Measurements from ENCODE around the gene CEP104.

Gene CEP104

DNA sequence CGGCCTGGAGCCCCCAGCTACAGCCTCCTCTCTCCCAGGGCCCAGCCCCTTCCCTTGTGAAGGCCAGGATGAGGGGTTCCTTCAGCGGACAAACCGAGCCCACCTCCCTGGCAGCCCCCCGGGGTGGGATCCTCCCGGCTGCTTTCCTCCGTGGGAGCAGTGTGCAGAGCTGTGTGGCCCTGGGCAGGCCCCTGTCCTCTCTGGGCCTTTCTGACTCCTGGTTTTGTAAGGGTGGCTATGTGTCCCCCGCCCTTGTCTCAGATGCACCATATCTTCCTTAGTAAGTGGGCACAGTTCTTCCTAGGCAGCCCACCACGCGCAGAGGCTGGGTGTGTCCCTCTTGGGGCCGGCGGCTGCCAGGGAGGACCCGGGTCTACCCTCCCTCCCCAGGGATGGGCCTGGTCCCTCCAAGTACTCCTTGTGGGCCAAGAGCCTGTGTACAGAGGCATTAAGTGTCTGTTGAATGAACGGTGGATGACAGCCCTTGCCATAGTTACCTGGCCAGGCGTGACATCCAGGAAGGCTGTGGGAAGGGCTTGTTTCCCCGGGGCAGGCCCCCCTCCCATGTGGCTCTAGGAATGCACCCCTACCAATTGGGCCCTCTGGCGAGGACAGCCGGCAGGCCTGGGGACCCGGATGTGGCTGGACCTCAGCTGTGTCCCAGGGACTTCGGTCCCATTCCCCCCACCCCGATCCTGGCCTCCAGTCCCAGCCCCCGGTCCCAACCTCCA, 80.6 kb downstream of the CEP104 start:
- DNase-seq = no peak

DNA sequence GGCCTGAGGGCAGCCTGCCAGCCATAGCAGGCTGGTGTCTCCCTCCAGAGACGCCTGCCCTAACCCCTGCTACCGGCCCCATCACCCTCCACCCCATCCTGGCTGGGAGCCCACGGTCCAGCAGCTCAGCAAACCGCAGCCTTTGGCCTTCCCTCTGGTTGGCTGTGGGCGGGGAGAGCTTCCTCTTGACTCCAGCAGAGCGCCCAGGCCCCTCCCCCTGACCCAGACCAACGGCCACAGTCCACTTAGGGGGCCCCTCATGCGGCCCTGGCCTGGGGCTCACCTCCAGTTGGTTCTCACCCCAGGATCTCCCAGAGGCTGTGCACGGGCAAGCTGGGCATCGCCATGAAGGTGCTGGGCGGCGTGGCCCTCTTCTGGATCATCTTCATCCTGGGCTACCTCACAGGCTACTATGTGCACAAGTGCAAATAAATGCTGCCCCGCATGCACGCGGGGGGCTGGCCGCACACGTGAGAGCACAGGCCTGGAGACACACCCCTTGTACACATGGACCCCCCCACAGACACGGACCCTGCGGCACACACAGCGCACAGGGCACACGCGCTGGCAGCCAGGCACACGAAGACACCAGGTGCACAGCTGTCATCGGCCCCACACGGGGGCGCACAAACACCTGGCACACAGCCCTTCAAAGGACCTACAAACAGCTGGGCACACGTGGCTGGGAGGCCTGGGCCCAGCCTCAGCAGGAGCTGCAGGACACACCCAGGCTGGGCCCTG, 81.4 kb downstream of the CEP104 start:
- peak; percentile 96 for DNase-seq

DNA sequence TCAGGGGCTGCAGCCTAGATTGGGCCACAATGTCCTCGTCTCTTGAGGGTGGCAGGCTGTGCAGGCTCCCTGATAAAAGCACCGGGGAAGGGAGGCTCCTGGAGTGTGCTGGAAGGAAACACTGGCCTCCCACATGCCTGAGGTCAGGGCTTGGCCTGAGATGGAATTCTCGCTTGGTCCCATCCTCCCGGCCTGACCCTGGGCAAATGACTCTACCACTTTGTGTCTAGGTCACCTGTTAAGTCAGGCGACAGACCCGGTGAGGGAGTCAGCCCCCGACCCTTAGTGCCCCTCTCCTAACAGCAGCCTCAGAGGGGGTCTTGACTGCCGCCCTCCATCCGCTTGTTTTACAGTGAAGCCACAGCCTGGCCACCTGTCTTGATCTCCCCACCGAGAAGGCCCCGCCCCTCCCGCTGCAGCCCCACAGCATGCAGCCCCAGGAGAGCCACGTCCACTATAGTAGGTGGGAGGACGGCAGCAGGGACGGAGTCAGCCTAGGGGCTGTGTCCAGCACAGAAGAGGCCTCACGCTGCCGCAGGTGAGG, 82.0 kb downstream of the CEP104 start:
- peak; percentile 92 for DNase-seq

DNA sequence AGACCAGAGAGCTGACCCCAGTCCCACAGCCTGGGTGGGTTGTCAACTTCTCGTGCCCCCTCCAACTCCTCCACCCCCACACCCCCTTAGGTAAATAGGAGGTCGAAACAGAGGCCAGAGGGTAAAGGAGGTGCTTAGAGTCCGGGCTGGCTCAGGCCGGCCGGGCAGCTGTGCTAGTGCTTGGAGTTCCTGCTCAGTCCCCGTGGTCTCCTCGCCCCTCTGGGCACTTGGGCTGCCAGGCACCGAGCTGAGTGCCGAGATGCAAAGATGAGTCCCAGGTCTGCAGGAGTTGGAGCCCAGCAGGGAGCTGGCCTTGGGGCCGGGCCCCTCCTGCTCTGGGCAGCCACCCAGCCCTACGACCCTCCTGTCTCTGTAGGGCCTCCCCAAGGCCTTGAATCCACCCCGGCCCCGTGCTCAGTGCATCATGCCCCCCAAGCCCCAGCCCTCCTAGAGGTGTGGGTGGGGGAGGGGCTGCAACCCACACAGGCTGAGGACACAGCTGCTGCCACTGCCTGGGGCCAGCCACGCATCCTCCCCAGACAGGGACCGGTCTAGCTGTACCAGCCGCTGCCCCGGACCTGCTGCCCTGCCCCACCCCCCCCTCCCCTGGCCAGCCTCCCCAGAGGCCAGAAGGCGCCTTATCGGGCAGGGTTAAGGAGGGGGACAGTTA, 82.6 kb downstream of the CEP104 start:
- peak; percentile 74 for DNase-seq

DNA sequence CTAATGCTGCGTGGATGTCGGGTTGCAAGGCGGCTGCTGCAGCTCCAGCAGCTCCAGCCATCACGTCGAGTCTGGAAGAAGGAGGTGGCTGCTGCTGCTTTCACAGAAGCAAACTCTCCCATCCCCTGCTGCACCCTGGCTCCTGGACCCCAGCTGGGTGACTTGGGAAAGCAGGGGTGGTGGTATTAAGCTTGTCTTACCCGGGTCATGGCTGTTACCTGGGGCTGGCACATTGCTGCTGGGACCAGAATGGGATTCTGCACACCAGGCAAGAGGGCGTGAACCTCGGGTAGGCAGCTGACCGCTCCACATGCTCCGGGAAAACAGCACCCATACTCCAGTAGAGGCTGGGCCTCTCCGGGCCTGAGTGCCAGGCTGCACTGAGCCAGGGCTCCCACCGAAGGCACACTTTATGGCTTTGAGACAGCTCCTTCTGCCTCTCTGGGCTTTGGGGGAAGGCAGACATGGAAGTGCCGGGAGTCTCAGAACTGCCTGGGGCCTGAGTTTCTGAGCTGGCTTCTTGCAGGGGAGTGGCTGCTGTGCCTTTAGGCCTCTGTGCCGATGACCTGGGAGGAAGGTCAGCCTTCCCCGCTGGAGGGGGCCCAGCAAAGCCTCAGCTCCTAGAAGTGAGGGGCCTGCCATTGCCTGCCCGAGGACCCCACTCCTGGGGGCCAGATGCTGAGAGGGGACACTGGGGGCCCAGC, 83.3 kb downstream of the CEP104 start:
- DNase-seq = peak; percentile 66

DNA sequence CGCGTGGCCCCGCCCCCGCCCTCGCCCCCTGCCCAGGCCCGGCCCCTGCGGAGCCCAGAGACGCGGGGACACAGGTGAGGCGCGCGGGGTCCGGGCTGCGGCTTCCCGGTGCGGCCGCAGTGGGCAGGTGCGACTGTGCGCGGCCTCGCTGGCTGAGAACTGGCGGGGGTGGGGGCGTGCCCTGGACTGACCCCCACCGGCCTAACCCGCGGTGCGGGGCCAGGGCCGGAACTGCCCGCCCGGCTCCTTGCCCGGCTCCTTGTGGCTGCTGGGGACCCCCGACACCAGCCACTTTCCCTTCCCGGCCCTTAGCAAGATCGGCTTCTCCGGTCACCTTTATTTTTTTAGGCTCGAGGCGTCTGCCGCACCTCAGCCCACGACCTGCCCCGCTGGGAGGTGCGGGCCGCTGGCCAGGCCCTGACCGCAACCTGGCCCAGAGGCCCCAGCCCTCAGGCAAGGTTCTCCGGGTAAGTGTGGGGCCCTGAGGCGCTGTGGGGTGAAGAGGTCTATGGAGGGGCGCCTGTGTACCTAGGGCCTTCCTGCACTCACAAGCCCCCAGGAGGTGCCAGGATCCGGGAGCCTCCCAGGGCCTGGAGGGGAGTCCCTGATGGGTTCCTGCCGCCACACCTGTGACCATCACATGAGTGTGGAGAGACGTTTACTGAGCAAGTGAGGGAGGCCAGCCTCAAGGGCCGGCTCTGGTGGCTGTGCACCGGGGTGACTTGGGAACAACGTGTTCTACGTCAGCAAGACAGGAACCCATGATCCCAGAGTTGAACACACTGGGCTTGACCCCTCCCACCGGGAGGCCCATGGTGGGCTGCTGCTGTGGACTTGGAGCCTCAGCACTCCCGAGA, 84.1 kb downstream of the CEP104 start, which contains the start of gene SMIM1:
SMIM1 (plus strand) TSS at position 35 of the 857 bp plus-strand sequence. CDS start 2,625 bp downstream, outside the sequence.
- peak; percentile 66 for DNase-seq

DNA sequence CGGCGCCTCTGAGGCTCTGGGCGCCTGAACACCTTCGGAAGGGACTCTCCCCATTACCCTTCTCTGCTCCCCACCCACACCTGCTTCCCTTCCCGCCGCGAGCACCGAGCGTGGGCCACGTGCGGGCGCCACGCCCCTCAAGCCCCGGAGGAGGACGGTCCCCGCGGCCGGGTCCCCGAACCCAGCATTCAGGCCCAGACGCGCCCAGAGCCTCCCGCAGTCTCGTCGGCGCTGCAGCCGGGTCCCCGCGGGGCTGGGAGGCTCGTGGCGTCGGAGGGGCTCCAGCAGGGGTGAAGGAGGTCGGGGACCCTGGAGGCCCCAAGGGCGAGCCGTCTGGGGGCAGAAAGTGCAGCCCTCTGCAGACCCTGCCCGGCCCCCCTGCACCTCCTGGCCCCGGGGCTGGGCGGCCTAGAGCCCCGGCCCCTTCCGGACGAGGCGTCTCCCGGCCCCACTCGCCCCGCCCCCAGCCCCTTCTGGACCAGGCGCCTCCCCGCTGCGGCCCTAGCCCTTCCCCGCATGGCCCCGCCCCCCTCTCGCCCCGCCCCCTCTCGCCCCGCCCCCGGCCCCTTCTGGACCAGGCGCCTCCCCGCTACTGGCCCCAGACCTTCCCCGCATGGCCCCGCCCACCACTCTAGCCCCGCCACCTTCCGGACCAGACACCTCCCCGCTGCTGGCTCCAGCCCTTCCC, 84.8 kb downstream of the CEP104 start:
- DNase-seq = peak; percentile 93

DNA sequence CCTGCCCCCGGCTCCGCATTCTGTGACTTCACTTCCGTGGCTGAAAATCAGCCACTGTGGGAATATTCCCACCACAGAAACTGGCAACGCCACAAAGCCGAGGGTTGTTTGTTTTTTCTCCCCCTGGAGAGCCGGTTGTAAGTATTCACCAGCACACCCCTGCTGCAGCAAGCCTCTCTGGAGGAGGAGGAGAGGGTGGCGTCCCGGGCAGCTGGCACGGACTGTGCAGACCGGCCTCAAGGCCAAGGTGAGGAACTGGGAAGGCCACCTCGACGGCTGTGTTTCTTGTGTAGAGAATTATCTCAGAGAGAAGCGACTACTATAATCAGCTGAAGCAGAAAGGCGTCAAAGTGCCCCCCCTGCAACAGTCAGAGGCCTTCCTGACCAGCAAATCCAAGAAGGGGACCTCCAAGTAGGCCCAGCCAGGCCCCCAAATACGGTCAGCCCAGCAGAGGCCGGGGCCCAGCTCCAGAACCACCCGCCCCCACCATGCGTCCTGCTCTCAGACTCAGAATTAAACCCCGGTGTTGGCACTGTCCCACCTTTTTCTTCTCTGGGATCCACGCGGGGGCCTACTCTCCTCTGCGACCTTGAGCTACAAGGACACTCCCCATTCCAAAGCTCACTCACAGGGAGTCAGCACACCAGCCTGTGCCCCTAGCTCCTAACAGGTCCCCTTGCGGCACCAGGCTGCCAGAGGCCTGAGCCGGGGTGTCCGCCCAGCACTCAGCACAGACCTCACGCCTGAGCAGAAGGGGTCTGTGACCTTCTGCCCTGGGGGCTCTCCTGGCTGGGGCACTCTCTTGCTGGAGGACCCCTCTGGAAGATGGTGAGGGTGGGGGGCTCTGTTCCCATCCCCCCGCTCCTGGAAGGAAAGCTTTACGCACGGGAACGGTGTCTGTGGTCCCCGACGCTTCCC, 85.6 kb downstream of the CEP104 start:
- no peak for DNase-seq

DNA sequence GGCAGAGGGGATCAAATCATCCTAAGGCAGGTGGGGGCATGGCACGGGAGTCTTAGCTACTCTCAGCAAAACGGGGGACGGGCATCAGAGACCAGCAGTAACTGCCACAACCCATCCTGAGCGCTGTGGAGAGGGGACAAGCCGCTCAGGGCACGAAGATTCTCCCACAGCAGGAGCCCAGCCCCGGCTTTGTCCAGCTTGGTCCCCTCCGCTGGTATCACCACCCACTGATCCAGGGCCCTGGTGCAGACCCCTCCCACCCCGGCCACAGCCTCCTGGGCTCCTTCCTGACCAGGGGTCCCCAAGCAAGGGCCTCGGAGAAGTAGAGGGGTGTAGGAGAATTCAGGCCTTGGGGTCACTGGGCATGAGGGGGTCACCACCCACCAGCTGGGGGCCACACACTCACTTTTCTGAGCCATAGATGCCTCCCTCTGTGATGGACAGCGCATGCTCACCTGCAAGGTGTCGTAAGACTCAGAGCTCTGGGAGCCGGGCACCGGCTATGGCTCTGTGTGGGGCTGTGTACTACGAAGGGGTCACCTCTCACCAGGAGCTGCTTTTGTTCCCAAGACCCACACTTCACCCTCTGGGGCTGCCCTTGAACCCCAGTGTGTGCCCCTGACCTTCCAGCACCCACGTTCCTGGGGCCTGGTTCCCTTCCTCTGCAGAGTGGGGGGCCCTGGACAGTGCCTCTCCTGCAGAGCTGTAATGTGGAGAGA, 86.8 kb downstream of the CEP104 start:
- DNase-seq = no peak

DNA sequence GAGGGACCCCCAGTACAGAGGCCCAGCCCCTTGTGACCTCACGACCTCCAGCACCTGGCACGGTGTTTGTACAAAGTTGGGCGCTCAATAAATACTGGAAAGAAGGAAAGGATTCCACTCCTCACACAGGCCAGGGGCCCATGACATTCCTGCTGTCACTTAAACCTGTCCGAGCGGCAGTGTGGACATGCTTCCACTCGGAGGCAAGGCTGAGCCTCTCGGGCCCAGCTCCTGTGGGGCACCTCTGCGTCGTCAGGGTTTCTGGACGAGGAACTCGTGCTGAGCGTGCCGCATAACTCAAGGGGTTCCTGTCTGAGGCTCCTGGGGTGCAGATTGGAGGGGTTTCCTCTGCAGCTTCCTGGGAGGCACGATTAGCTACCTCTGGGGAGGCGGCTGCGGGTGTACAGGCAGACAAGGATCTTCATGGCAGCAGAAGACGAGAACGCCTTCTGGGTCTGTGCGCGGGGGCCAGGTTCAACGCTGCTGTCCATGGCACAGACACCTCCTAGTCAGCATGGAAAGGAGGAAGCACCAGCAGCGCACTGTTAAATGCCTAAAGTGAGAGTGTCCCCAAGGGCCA, 88.1 kb downstream of the CEP104 start:
- DNase-seq = no peak

DNA sequence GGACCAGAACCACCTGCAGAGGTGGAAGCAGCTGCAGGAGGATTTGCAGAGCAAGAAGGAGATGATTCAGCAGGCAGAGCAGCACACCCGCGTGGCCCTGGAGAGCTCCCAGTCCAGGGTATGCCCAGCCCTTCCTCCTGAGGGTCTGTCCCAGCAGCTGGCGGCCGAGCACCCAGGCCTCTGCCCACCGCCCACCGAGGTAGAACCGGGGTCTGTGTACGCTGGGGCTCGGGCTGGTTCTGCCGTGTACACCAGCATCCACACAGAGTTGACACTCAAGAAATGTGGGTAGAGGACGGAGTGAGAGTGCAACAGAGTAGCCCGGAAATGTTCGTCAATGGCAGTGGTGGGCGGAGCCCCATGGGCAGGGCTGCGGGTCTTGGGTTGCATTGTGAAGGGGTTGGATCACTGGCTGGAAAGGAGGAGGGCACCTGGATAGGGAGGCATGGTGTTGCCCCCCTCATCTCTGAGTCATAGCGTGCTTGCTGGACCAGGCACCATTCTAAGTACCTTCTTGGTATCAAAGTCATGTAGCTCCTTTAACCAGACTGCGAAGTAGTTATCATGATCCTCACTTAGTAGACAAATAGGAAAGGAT, 89.6 kb downstream of the CEP104 start:
- DNase-seq = no peak

DNA sequence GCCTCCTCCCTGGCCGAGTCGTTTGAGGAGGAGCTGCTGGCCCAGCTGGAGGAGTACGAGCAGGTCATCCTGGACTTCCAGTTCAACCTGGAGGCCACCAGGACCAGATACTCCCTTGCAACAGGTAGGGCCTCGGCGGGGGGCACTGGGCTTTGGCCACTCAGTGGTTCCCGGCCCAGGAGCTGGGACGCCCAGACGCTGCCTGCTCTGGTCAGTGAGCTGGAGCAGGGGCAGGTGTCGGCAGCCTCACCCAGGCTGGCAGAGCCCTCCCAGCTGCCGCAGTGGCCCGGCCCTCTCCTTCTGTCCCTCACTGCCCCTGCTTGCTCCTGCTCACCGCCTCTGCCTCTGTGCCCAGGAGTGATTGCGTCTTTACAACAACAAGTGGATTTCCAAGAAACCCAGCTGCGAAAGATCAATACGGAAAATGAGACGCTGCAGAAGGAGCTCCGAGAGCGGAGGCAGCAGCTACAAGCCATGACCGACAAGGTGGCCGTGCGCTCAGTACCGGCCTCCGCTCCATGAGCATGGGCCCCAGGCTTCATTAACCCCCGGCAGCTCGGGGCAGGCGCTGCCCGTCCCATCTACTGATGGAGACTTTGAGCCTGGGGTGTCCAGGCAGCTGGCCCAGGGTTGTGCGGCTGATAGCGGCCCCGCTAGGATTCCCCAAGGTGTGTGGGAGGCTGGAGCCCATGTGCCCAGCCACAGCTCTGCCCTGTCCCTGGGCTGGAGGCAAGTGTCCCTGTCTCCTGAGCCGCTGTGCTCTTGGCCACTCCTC, 93.5 kb downstream of the CEP104 start:
- no peak for DNase-seq

DNA sequence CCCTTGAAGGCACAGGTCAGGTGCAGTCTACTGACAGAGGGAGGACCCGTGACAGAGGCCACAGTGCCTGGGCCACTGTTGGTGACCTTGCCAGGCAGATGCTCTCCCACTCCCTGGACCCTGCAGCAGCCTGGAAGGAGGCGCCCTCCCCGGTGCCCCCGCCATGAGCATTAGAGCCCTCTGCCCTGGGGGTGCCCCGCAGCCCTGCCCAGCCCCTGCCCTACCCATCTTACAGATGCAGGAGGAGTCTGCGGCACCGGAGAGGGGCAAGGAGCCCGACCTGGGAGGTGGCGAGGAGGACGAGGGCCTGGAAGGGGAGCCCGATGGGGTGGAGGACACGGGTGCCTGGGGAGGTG, 94.2 kb downstream of the CEP104 start:
- DNase-seq = no peak

DNA sequence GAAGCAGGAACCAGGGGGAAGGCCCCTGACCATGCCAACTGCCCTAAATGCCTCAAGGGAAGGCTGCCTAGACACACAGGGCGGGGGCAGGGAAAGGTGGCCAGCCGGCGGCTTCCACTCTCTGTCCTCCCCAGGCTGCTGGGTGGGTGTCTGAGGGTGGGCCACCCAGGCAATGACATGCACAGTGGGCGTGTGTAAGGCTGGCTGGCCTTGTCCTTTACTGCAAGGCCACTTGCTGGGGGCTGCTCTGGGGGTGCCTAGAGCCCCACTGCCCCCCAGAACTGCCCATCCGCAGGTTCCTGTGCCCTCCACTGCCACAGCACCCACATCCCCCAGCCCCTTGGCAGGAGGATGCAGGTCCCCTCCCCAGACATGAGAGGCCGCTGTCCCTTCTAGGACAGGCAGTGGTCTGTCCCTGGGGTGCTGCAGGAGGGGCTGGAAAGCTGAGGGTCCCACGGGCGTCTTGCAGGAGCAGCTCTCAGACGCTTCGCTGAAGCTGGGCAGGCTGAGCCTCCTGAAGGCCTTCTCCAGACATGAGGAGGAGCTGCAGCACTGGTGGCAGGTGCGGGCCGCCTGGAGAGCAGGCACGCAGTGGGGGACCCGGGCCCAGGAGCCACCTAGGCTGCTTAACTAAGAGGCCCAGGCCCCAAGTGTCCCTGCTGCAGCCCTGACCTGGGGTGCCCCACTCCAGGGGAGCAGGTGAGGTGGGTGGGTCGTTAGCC, 94.7 kb downstream of the CEP104 start:
- no peak for DNase-seq

Measured in OCI-M1 (cell line).